GM19372 (cell line): ENCODE measurements around the gene EXT2.

Experiments
- ATAC-seq: cut with Tn5 transposase; IDR thresholded peaks from one replicate; pipeline ENCODE4 v1.9.1; 2021; ENCODE audit warnings: mild to moderate bottlenecking, low read depth, moderate library complexity; ENCODE audit not compliant: unreplicated experiment

The EXT2 gene

GRCh38 chr11:44228379-44228778 is 132.9 kb downstream of the EXT2 start:
- no peak for ATAC-seq

GRCh38 chr11:44229098-44229497 is 133.6 kb downstream of the EXT2 start:
- no peak for ATAC-seq

- no peak for ATAC-seq
Measured at GRCh38 chr11:44229624-44230023, 134.1 kb downstream of the EXT2 start.

- ATAC-seq, result no peak
Measured at GRCh38 chr11:44235765-44236201, 140.3 kb downstream of the EXT2 start.

- no peak for ATAC-seq
Measured at GRCh38 chr11:44236296-44236695, 140.8 kb downstream of the EXT2 start.

- no peak for ATAC-seq
Measured at GRCh38 chr11:44237156-44237555, 141.7 kb downstream of the EXT2 start.

- no peak for ATAC-seq
Measured at GRCh38 chr11:44241851-44242250, 146.4 kb downstream of the EXT2 start.

- no peak for ATAC-seq
Measured at GRCh38 chr11:44243086-44243485, 147.6 kb downstream of the EXT2 start.

GRCh38 chr11:44243595-44244343 is 148.3 kb downstream of the EXT2 start:
- ATAC-seq, result no peak

- no peak for ATAC-seq
Measured at GRCh38 chr11:44244639-44245310, 149.3 kb downstream of the EXT2 start.

GRCh38 chr11:44246726-44247125 is 151.2 kb downstream of the EXT2 start:
- ATAC-seq, result no peak

GRCh38 chr11:44247508-44247907 is 152.0 kb downstream of the EXT2 start:
- ATAC-seq, result no peak

- ATAC-seq, result no peak
Measured at GRCh38 chr11:44248109-44248508, 152.6 kb downstream of the EXT2 start.

GRCh38 chr11:44250421-44250820 is 154.9 kb downstream of the EXT2 start:
- no peak for ATAC-seq

- no peak for ATAC-seq
Measured at GRCh38 chr11:44252999-44253602, 157.6 kb downstream of the EXT2 start.

GRCh38 chr11:44255406-44256071 is 160.1 kb downstream of the EXT2 start:
- no peak for ATAC-seq

- no peak for ATAC-seq
Measured at GRCh38 chr11:44256673-44257291, 161.3 kb downstream of the EXT2 start.

GRCh38 chr11:44257338-44258189 is 162.1 kb downstream of the EXT2 start:
- no peak for ATAC-seq

- ATAC-seq, result no peak
Measured at GRCh38 chr11:44258190-44258489, 162.7 kb downstream of the EXT2 start.

- ATAC-seq, result no peak
Measured at GRCh38 chr11:44258839-44259420, 163.5 kb downstream of the EXT2 start.
